Fibroblast of upper back skin (primary cell): ENCODE results near the gene COG2.
A peak's percentile ranks its signal among the peaks of the same experiment; 100 is the strongest.
"Not testable (repeated sequence)": the region's sequence is repeated elsewhere in the genome, so short reads cannot be mapped to it uniquely, and the experiment has no call there.

Source experiments
- DNase-seq: peaks from one replicate; pipeline ENCODE4 v3.0.0-alpha.2; 2013

COG2 gene, protein sequence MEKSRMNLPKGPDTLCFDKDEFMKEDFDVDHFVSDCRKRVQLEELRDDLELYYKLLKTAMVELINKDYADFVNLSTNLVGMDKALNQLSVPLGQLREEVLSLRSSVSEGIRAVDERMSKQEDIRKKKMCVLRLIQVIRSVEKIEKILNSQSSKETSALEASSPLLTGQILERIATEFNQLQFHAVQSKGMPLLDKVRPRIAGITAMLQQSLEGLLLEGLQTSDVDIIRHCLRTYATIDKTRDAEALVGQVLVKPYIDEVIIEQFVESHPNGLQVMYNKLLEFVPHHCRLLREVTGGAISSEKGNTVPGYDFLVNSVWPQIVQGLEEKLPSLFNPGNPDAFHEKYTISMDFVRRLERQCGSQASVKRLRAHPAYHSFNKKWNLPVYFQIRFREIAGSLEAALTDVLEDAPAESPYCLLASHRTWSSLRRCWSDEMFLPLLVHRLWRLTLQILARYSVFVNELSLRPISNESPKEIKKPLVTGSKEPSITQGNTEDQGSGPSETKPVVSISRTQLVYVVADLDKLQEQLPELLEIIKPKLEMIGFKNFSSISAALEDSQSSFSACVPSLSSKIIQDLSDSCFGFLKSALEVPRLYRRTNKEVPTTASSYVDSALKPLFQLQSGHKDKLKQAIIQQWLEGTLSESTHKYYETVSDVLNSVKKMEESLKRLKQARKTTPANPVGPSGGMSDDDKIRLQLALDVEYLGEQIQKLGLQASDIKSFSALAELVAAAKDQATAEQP

DNA sequence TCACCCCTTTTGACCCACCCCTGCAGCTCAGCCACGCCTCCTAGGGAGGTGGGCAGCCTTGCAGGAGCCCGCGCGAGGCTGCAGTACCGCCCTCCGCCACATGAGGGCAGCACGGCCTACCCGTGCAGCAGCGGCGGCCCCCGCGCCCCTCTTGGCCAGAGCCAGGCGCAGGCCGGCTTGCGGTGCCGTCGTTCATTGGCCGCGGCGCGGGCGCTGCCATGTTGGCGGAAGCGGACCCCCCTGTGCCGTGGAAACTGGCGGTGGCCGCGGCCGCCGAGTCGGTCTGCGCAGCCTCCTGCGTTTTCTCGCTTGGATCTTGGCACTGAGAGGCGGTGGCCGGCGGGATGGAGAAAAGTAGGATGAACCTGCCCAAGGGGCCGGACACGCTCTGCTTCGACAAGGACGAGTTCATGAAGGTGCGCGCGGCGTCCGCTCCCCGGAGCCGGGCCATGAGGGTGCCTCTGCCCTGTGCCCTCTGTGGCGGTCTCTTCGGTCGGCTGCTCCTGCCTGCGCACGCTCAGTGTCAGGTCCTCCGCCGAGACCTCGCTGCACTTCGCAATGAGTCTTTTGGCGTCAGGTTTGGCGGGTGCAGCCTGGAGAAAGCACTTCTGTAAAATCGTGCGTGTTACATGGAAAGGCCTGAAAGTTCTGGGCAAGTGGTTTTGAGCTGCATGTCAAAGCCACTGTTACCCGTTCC is at the start of gene COG2:
Gene COG2 (plus strand): TSS at position 219 of the 697 bp plus-strand sequence. CDS start 126 bp downstream, at position 345.
- peak; percentile 90 for DNase-seq

- no peak for DNase-seq
These were observed 49.4 kb upstream of the COG2 start for GRCh38 chr1:230592848-230593414.

DNA sequence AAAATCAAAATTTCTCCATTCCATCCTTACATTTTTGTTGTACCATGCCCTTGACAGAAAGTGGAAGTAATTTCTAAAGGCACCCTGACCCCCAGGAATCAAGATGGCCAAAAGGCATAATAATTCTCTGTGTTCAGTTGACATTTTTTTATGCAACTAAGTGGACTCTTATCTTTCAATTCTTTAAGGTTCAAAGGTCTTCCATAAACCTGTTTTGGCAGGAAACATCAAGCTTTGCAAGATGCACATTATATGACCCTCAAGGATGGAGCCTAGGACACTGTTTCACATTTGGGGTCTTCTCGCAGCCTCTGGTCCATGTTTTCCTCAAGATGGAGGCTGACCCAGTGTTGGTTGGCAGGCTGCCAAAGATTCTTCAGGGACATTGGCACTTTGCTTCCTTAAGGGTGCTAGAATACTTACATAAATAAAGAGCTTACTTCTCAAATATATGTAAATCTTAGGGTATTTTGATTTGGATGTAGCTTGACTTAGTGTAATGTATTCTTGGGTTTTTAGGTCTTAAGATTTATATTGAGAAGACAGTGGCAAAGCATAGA is 48.0 kb upstream of the COG2 start:
- no peak for DNase-seq

- DNase-seq = no peak
These were observed 47.1 kb upstream of the COG2 start for GRCh38 chr1:230595181-230595580.

GRCh38 chr1:230596306-230596705 is 46.0 kb upstream of the COG2 start:
- no peak for DNase-seq

DNA sequence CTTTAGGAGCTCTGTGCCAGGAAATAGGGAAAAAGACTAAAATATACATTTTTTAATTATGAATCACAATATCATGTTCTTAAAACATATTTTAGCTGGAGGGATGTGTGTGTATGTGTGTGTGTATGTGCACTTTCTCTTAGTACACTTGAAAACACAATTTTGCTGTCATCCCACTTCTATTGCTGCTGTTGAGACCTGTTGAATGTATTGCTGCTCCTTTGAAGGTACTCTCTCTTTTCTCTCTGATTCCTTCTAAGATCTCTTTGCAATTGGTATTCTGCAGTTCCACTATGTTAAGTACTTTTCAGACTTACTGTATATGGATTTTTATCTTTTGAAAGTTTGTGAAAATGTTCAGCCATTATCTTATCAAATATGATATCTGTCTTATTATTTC is 43.5 kb upstream of the COG2 start:
- no peak for DNase-seq

DNA sequence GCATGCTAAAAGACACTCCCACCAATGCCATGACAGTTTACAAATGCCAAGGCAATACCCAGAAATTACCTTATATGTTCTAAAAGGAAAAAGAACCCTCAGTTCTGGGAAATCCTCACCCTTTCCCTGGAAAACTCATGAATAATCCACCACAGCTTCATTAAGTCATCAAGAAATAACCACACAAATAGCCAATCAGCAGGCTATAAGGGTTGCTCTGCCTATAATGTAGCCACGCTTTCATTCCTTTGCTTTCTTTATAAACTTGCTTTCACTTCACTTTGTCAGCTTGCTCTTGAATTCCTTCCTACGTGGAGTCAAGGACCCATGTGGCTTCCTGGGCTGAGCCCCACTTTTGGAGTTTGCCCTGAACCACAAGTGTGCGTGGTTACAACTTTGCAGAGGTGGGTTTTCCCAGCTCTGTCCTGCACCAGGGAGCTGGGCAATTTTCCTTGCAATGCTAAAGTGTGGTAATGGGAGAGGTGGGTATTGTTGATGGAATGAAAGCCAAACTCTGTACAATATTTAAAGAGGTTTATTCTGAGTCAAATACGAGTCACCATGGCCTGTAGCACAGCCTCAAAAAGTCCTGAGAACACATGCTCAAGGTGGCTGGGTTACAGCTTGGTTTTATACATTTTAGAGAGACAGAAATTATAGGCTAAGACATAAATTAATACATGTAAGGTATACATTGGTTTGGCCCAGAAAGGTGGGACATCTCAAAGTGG is 42.2 kb upstream of the COG2 start:
- no peak for DNase-seq

DNA sequence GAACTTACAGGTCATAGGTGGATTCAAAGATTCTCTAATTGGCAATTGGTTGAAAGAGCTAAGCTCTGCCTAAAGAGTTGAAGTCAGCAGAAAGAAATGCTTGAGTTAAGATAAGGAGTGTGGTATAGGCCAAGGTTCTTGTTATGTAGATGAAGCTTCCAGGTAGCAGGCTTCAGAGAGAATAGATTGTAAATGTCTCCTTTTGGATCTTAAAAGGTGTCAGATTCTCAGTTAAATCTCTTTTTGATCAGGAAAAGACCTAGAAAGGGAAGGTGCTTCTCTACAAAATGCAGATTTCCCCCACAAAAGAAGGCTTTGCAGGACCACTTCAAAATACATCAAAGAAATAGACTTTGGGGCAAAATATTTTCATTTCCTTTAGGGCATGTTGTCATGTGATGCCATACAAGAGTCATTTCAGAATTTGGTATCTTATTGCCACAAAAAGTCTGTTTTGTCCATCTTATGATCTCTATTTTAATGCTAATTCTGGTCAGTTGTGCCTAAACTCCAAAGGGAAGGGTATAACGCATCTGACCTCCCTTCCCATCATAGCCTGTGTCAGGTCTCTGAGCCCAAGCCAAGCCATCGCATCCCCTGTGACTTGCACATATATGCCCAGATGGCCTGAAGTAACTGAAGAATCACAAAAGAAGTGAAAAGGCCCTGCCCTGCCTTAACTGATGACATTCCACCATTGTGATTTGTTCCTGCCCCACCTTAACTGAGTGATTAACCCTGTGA is 41.5 kb upstream of the COG2 start:
- DNase-seq = not testable (repeated sequence)

GRCh38 chr1:230609208-230609607 is 33.1 kb upstream of the COG2 start:
- DNase-seq = no peak

- no peak for DNase-seq
These were observed 31.7 kb upstream of the COG2 start for GRCh38 chr1:230610589-230610988.

DNA sequence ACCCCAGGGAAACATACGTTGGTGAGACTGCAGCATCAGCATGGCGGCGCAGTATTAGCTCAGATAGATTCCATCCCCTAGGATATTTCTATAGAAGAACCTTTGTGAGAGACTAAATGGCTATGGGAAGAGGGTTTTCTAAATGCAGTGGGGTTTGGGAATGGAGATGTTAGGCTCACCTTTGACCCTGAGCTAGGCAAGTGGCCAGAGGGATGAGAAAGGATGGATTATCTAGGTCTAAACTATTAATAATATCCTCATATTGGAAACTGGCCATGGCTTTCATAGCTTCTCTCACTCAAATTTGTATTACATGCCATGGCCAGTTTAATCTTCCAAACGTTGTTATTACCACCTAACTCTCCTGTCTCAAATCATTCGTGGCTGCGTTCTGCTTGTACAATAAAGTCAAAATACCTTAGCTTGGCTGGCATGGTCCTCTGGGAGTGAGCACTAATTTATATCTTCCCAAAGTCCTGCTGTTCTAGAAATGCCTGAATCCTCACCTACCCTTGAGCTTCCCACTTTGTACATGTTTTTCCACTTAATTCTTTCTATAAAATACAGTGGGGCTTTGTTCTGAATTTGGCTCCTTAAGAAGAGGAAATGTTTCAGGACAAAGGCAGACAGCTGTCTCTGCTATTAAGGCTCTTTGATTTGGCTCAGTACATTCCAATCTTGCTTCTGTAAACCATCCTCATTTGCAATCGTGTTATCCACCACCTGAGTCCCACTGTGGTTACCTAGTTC is 31.0 kb upstream of the COG2 start:
- DNase-seq = no peak

DNA sequence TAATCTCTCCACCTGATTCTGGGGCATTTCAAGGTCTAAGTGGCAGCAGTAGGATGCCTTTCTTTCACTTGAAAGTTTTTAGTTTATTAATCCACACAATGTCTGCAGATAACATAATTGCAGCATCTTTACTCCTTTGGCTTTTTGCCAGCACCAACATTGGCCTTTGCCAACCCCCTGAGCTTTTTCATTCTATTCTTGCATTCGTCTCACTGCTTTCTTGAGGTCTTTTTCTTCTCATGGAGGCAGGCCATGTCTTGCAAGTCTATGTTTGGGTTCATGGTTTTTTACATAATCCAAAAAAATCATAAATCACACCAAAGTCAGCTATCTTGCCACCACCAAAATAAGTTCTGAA is 30.4 kb upstream of the COG2 start:
- no peak for DNase-seq

DNA sequence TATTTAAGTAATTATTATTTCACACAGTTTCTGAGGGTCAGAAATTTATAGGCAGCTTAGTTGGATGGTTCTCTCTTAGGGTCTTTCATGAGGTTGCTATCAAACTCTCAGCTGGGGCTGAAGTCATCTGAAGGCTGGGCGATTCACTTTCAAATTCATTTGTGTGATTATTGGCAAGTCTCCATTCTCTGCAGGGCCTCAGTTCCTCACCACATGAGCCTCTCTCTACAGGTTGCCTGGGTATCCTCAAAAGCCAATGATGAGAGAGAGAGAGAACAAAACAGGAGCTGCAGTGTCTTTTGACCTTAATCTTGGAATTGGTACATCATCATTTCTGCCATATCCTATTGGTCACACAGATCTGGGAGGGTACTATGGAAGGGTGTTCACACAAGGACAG is 29.6 kb upstream of the COG2 start:
- DNase-seq = no peak

DNA sequence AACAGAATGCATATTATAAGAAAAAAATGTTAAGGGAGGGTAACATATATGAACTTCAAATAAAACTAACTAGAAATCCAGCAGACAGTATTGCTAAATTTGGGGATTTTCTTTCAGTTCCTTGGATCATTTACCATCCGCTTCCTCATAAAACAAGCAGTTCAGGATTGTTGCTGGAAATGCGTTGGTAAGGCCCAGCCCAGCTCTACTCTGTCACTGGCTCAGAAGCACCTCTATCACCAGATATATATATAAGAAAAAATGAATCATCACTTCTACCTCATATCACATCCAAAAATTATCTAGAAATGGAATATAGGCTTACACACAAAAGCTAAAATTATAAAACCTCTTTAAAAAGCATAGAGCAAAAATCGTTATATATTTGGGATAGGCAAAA is 28.2 kb upstream of the COG2 start:
- no peak for DNase-seq

- DNase-seq = no peak
These were observed 23.7 kb upstream of the COG2 start for GRCh38 chr1:230618537-230618936.

DNA sequence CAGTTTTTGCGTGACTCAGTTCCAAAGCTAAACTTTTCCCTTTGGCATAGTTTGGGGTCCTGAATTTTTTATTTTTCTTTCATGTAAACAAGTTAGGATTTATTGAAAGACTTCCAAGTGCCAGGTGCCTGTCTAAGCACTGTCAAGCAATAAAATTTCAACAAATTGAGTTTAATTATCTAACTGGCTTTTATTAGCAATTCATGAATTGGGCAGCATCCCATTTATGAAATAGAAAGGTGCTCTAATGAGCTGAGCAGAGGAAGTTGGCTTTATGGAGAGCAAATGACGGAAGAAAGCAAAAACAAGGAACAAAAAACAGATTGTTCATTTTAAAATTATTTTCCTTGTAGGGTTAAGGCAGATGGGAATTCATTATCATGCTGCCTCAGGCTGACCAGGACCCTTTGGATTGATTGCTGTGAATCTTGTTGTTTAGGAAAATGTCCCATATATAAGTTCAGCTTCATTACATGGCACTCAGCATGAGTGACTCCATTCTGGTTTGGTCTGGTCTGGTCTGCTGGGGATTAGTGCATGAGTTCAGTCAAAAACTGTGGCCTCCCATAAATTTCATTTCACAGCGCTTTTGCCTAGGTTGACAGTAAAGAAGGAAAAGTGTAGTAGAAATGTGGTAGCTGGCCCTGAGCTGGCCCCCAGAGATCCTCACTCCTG is 21.5 kb upstream of the COG2 start:
- no peak for DNase-seq

DNA sequence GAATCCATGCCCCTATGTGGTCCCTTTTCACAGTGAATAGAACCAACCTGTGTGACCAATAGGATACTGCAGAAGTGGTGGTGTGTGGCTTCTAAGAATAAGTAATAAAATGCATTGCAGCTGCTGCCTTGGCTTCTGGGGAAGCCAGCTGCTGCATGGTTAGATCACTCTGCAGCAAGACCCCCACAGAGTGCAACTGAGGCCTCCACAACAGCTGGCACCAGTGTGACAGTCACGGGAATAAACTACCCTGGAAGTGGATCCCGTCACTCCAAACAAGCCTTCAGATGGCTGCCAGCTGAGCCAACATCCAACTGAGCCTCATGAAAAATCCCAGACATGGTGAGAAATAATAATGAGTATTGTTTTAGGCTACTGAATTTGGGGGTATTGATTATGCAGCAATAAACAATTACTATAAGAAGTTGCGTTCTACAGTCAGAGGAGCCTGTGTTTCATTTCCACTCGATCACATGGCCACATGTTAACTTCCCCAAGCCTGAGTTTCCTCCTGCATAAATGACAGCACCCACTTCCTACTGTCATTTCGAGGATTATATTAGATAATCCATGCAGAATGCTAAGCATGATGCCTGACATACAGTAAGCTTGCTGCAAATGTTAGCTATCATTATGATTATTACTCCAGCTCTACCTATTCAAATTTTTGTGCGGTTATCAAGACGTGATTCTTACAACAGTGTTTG is 20.8 kb upstream of the COG2 start:
- DNase-seq = no peak

DNA sequence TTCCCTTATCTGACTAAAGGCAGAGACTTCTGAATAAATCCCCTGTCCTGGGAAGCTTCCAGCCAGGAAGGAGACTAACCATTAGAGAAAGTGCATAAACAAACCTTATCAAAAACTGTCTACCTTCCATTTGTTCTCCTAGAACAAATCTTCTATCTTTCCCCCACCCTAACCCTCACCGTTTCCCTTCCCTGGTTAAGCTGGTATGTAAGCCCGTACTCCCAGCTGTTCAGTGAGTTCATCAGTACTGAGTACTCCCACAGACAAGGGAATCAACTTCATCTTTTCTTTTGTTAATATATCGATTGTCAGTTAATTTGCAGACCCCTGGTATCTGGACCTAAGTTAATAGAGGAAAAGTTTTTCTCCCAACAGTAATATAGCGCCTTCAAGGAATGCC is 20.1 kb upstream of the COG2 start:
- DNase-seq = no peak

DNA sequence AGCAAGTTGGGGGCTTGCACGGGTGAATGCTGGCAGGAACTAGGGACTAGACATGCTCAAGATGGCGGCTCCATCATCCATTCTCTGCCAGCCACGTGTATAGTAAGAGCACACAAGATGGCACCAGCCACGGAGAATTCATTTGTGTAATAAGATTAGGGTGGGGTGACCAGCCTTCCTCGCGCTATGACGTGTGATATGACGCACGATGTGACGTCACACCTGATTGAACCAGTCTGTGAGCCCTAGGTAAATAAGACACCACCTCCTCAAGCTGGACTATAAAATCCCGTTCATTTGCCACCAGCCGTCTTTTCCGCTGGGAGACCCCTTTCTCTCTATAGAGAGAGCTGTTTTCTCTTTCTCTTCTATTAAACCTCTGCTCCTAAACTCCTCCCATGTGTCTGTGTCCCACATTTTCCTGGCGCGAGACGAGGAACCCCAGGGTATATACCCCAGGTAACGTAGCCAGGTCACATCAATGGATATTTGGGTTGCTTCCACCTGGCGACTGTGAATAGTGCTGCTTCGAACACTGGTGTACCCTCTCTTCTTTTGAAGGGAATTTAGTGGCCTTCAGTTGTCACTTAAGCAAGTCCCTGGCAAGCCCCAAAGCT is 18.1 kb upstream of the COG2 start:
- DNase-seq = no peak
